ENCODE data around the gene NOS1. TPM values are rescaled to one million over a fixed set of nuclear protein-coding genes. Genes with fewer than 3 reads are reported as not detected.

The NOS1 gene
- total RNA-seq, 1 donor = not detected

DNA sequence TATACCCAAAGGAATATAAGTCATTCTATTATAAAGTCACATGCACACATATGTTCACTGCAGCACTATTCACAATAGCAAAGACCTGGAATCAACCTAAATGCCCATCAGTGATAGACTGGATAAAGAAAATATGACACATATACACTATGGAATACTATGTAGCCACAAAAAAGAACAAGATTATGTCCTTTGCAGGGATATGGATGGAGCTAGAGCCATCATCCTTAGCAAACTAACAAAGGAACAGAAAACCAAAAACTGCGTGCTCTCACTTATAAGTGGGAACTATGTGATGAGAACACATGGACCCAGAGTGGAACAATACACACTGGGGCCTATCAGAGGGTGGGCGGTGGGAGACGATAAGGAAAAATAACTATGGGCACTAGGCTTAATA is 192.4 kb downstream of the NOS1 start:
- no peak for TF ChIP-seq CTCF (IDR thresholded peaks at IDR 0.05; ENCODE audit: insufficient read depth, low read depth, low read length)
- no peak overlapping the region for H3K4me3 ChIP-seq (ENCODE audit: low read depth, low read length)
- DNase-seq (ENCODE audit: low read depth) = no peak

GRCh38 chr12:117167769-117168168 is 193.7 kb downstream of the NOS1 start:
- TF ChIP-seq CTCF (IDR thresholded peaks at IDR 0.05; ENCODE audit: insufficient read depth, low read depth, low read length) = no peak
- DNase-seq (ENCODE audit: low read depth) = no peak
- no peak overlapping the region for H3K4me3 ChIP-seq (ENCODE audit: low read depth, low read length)

DNA sequence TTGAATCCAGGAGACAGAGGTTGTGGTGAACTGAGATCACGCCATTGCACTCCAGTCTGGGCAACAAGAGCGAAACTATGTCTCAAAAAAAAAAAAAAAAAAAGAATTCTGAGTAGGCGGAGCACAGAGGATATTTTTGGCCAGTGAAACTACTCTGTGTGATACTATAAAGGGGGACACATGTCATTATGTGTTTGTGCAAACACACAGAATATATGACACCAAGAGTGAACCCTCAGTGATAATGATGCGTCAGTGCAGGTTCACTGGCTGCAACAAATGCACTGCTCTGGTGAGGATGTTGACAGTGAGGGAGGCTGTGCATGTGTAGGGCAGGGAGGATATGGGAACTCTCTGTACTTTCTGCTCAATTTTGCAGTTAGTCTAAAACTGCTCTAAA is 195.3 kb downstream of the NOS1 start:
- no peak for DNase-seq (ENCODE audit: low read depth)
- H3K4me3 ChIP-seq (ENCODE audit: low read depth, low read length) = no peak overlapping the region
- no peak for TF ChIP-seq CTCF (IDR thresholded peaks at IDR 0.05; ENCODE audit: insufficient read depth, low read depth, low read length)

DNA sequence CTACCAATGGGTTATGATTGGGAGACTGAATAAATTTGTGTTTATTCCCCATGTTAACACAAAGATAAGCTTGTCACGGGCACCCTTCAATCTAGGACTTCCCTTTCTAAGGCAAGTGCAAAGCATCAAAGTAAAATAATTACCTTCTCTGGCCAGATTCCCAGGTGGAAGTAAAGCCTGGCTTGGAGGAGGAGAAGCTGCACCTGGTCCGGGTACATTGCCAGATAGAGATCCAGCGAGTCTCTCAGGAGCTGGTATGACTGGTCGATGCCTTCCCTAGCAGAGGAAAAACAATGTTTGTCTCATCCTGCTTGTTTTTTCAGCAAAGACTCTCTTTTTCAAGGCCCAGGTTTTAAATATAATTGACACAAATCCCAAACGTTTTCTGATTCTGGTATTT is 196.1 kb downstream of the NOS1 start:
- no peak for TF ChIP-seq CTCF (IDR thresholded peaks at IDR 0.05; ENCODE audit: insufficient read depth, low read depth, low read length)
- DNase-seq (ENCODE audit: low read depth) = no peak
- no peak overlapping the region for H3K4me3 ChIP-seq (ENCODE audit: low read depth, low read length)

DNA sequence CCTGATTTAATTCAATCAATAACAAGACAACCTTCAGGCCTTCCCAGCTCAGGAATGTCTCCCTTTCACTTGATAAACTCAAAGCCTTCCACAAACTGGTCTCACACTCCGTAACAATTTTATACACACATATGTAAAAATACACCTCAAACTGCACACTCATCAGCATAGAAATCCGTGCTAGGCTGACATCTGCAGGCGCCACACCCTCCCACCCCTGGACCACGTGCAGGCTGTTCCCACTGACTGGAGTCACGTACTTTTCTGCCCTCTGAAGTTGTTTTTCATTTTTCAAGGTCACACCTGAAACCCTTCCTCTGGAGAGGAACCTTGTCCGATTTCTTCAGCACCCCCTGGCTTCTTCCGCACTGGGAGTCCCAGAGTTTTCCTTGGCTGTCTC is 198.8 kb downstream of the NOS1 start:
- no peak for DNase-seq (ENCODE audit: low read depth)
- no peak overlapping the region for H3K4me3 ChIP-seq (ENCODE audit: low read depth, low read length)
- no peak for TF ChIP-seq CTCF (IDR thresholded peaks at IDR 0.05; ENCODE audit: insufficient read depth, low read depth, low read length)

DNA sequence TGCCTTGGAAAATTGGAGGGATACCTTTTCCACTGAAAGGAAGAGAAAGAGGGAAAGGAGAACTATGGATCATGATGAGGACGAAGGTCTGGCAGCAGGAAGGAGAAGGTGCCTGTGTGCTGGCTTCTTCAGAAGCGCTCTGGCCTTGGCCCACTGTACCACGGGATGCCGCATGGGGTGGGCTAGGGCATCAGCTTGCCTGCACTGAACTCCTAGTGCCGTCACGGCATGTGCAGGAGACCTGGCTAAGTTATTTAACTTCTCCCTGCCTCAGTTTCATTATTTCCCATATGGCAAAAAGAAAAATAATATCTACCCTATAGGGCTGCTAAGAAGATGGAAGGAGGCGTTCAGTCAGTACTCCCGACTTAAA is 199.3 kb downstream of the NOS1 start:
- TF ChIP-seq CTCF (IDR thresholded peaks at IDR 0.05; ENCODE audit: insufficient read depth, low read depth, low read length) = no peak

DNA sequence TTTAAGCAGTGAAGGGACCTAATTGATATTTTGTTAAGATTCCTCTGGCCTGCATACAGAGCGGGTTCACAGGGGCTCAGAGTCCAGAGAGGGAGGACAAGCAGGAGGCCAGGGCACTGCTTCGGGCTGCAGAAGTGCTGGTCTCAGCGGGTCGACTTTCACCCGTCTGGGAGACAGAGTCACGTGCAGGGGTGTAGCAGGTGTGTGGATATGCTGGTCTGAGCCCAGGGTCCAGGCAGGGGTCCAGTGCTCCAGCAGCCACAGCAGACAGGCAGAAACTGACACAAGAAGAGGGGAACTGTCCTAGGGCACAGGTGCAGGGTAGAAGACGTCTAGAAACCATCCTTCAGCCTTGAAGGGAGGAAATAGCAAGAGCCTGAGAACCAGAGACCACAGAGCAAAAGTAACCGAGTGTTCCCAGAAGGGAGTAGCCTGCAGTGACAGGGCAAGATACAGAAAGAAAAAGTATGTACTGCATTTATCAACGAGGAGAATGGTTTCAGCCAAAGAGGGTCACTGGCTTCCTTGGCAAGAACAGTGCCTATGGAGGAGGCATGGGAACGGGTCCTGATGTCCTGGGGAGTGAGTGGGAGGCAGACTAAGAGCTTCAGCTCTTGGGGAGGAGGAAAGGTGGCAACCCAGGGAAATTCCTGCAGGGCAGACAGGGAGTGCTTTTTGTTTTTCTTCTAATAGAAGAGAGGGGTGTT is 199.8 kb downstream of the NOS1 start:
- no peak for DNase-seq (ENCODE audit: low read depth)
- no peak for TF ChIP-seq CTCF (IDR thresholded peaks at IDR 0.05; ENCODE audit: insufficient read depth, low read depth, low read length)

More for the DNA sequence above, 199.3 kb downstream of the NOS1 start:
- H3K4me3 ChIP-seq (ENCODE audit: low read depth, low read length) = no peak overlapping the region
- DNase-seq (ENCODE audit: low read depth) = no peak

More for the DNA sequence above, 199.8 kb downstream of the NOS1 start:
- no peak overlapping the region for H3K4me3 ChIP-seq (ENCODE audit: low read depth, low read length)
